Skeletal muscle tissue (tissue), 4 donors: ENCODE measurements around the gene GPER1. TPM values are rescaled to one million over a fixed set of nuclear protein-coding genes. Genes with fewer than 3 reads are reported as not detected.

Experiments
- H3K27ac ChIP-seq: one replicate; pipeline ENCODE4 v1.7.0; 2013; ENCODE audit warnings: mild to moderate bottlenecking, low read depth, low read length, inconsistent platforms
- H3K27me3 ChIP-seq, 3 donors: one replicate each; pipeline ENCODE4 v1.7.0; 2013; ENCODE audit warnings: low read length in 3 of 3; ENCODE audit not compliant: control insufficient read depth in 3 of 3, insufficient read depth in 3 of 3
- H3K36me3 ChIP-seq, 3 donors: one replicate each; pipeline ENCODE4 v1.7.0; 2013; ENCODE audit warnings: low read length in 3 of 3; ENCODE audit not compliant: control insufficient read depth in 3 of 3, insufficient read depth in 3 of 3
- H3K4me1 ChIP-seq, 3 donors: one replicate each; pipeline ENCODE4 v1.7.0; 2013; ENCODE audit warnings: low read length in 3 of 3, mild to moderate bottlenecking in 3 of 3; ENCODE audit not compliant: control insufficient read depth in 3 of 3, insufficient read depth in 3 of 3
- H3K4me3 ChIP-seq, 3 donors: one replicate each; pipeline ENCODE4 v1.7.0; 2013; ENCODE audit warnings: low read length in 3 of 3
- H3K9ac ChIP-seq, 3 donors: one replicate each; pipeline ENCODE4 v1.7.0; 2013; ENCODE audit warnings: low read length in 3 of 3, mild to moderate bottlenecking in 3 of 3, moderate library complexity in 2 of 3, low read depth in 1 of 3
- H3K9me3 ChIP-seq, 3 donors: one replicate each; pipeline ENCODE4 v1.7.0; 2013; ENCODE audit warnings: low read length in 3 of 3; ENCODE audit not compliant: control insufficient read depth in 3 of 3
- total RNA-seq: library from RNA; depleted of rRNA; stranded (reverse); fragments of >200 nt; gene quantifications from one replicate; pipeline ENCODE4 v1.2.3, GENCODE V29; 2014
- donor health status: Osteomylitis.

GPER1 gene
- total RNA-seq, 1 donor from 2014 or later: 5.2 TPM

DNA sequence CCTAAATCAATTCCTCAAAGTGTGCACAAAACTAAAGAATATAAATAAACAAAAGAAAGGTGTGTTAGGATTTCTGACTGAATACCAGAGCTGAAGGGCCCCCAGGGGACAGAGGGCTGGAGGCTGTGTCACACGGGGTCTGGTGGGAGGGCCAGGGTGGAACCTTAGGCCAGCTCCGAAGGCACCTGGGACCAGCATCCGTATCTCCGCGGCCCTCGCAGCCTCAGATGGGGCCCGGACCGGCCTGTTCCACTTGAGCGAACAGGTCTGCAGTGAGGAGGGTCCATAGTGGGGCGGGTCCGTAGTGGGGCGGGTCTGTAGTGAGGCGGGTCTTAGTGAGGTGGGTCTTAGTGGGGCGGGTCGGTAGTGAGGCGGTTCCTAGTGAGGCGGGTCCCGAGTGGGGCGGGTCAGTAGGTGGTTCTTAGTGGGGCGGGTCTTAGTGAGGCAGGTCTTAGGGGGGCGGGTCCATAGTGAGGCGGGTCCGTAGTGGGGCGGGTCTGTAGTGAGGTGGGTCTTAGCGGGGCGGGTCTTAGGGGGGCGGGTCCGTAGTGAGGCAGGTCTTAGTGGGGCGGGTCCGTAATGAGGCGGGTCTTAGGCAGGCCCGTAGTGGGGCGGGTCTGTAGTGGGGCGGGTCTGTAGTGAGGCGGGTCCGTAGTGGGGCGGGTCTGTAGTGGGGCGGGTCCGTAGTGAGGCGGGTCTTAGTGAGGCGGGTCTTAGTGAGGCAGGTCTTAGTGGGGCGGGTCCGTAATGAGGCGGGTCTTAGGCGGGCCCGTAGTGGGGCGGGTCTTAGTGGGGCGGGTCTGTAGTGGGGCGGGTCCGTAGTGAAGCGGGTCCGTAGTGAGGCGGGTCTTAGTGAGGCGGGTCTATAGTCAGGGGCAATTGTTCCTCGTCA is 28.5 kb upstream of the GPER1 start:
- Histone ChIP-seq H3K36me3 (peaks cover 0 to 4% (median 0%) of the 10 kb centered on the region in 3 donors), H3K27me3 (no peaks in the 10 kb centered on the region), H3K27ac (no peak overlapping the region), H3K9me3 (no peaks in the 10 kb centered on the region), H3K4me3 (no peak overlapping the region), H3K4me1 (peaks cover 17 to 41% (median 38%) of the 10 kb centered on the region in 3 donors), H3K9ac (no peak overlapping the region)

DNA sequence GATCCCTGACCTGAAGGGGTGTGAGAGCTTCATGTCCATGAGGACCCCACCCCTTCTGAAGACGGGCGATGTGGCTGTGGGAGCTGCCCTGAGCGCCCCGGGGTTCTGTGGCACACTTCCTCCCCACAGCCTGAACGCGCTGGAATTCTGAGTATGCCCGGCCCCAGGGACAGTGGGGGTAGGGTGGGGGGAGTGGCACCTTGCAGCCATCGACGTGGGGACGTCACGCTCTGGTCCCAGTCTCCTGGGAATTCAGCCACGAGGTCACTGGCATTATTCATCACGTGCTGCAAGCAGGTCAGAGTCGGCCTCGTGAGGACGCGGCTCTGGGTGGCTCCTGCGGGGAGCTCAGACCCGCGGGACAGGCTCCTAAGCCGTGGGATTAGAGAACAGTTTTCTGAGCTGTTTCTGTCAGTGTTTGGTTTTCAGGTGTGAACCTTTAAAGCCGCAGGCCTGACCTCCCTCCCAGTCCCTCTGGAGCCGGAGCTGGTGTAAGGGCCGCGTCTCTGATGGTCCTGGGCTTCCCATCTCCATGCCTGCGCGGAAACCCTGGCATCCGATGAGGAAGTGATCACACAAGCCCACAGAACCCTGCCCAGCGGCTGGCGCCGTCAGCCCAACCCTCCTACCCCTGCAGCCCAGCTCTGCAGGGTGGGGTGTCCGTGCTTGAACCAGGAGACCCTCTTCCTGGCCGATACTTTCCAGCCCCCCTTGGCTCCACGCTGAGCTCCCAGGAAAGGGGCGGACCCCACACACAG is 27.4 kb upstream of the GPER1 start:
- Histone ChIP-seq H3K27ac (no peak overlapping the region), H3K36me3 (peaks cover 0 to 4% (median 0%) of the 10 kb centered on the region in 3 donors), H3K4me3 (no peak overlapping the region), H3K9ac (peak overlapping the region in 1 of 3 donors; percentile 16), H3K4me1 (peaks cover 21 to 37% (median 35%) of the 10 kb centered on the region in 3 donors), H3K9me3 (no peaks in the 10 kb centered on the region), H3K27me3 (peaks cover 0 to 8% (median 0%) of the 10 kb centered on the region in 3 donors)

DNA sequence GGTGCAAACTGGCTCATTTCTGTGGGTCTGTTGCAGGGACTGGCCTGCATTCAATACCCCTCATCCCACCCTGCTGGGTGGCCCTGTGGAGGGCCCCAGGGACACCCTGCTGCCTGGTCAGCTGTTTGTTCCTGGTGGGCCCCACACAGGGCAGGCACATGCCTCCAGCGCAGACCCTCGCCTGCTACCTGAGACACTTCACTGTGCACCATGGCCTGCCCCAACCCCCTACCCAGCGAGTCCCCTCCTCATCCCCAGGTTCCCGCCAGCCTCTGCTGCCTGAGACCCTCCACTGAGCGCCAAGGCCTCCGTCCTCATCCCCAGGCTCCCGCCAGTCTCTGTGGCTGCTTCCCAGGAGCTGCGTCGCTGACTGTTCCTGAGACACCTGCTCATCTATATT is 26.7 kb upstream of the GPER1 start:
- Histone ChIP-seq H3K4me1 (peaks cover 20 to 33% (median 32%) of the 10 kb centered on the region in 3 donors), H3K4me3 (no peak overlapping the region), H3K9me3 (no peaks in the 10 kb centered on the region), H3K9ac (no peak overlapping the region), H3K27ac (no peak overlapping the region), H3K36me3 (peaks cover 0 to 4% (median 0%) of the 10 kb centered on the region in 3 donors), H3K27me3 (peaks cover 0 to 9% (median 0%) of the 10 kb centered on the region in 3 donors)

DNA sequence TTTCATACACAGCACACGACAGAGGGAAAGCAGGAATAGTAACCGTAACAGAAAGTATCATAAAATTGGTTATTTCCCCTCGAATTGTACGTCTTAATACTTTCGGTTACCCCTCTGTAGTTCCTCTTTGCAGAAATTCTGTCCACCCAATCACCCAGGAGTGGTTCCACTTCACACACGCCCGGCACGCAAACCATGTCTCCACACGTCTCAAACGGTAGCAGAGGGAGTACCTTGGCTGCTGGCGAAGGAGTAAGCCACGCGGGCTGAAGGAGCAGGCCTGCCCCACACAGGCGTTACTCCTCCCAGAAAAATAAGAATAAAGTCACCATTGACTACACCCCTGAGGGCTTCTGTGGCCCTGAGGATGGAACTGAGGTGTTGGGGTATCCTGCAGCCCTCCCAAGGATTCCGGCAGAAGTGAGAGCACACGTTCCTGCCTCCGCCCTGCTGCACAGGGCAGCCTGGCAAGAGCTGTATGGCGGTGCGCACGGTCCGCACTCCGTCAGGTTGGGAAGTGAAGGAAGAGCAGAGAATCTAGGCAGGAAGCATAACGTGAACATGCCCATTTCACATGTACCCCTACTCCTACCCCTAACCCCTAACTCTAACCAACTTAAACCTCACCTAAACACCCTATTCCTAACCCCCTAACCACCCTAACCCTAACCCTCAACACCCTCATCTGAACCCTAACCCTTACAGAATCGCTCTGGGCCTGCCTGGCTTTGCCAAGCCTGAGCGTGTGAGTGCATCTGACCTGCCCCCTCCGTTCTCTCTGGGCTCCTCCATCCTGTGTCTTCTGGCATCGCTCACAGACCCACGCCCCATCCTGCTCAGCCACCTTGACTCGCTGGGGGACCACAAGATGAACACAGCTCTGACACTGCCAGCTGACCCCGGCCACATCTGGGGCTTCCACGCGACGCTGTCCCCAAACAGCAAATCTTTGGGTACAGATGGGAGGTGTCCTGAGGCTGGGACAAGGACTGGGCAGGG is 25.3 kb upstream of the GPER1 start:
- Histone ChIP-seq H3K27me3 (peaks cover 0 to 9% (median 0%) of the 10 kb centered on the region in 3 donors), H3K4me3 (no peak overlapping the region), H3K27ac (no peak overlapping the region), H3K4me1 (peaks cover 17 to 21% (median 21%) of the 10 kb centered on the region in 3 donors), H3K36me3 (peaks cover 0 to 4% (median 0%) of the 10 kb centered on the region in 3 donors), H3K9me3 (no peaks in the 10 kb centered on the region), H3K9ac (no peak overlapping the region)

DNA sequence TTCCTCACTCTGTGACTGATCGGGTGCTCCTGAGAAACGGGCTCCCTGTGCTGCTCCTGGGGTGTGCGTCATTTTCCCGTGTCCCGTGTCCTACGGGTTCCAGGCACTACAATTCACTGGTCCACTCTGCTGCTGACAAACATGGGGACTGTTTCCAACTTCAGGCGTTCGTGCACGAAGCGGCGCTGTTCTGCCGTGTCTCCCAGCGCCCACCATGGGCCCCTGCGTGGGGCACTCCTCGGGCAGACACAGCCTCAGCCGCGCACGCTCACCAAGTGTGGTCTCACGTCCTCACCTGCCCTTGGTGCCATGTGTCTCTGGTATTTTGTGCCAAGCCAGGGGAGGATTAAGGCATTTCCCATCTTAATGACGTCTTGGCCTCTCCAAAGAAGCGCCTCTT is 24.6 kb upstream of the GPER1 start:
- Histone ChIP-seq H3K4me3 (no peak overlapping the region), H3K36me3 (no peaks in the 10 kb centered on the region), H3K9ac (no peak overlapping the region), H3K27me3 (peaks cover 0 to 9% (median 0%) of the 10 kb centered on the region in 3 donors), H3K9me3 (no peaks in the 10 kb centered on the region), H3K27ac (no peak overlapping the region), H3K4me1 (peaks cover 17 to 21% (median 17%) of the 10 kb centered on the region in 3 donors)

DNA sequence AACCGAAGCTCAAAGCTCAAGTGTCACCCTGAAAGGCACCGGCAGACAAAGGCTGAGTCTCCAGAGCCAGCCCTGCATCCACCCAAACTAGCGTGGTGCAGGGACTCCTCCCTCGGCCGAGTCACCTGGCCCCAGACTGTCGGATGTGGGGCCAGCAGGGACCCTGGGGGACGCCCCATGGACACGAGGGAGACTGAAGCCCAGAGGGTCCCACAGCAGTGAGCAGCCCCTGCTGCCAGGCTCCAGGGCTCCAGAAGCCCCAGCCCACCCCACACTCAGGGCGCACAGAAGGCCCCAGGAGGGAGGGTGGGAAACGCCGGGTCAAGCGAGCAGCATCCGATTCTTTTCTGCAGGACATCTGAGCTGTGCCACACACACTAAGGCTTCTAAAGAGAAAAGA is 23.3 kb upstream of the GPER1 start:
- Histone ChIP-seq H3K27ac (no peak overlapping the region), H3K36me3 (no peaks in the 10 kb centered on the region), H3K4me1 (peaks cover 17 to 21% (median 17%) of the 10 kb centered on the region in 3 donors), H3K9ac (no peak overlapping the region), H3K9me3 (no peaks in the 10 kb centered on the region), H3K4me3 (no peak overlapping the region), H3K27me3 (peaks cover 0 to 9% (median 0%) of the 10 kb centered on the region in 3 donors)

DNA sequence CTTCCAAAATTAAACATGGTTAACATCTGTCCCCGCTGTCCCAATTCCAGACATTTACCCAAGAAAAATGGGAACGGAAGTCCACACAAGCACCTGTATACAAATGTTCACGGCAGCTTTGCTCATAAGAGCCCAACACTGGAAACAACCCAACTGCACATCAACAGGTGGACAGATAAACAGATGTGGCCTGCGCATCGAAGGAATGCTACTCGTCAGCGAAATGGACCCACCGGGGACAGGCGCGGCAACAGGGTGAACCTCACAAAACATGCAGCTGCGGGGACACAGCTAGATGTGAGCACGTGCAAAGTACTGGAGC is 22.7 kb upstream of the GPER1 start:
- H3K27ac ChIP-seq: no peak overlapping the region
- H3K4me3 ChIP-seq: peak overlapping the region; percentile 56 to 73 (median 64)
- H3K4me1 ChIP-seq: peaks cover 15 to 19% (median 16%) of the 10 kb centered on the region in 3 donors
- H3K27me3 ChIP-seq: peaks cover 0 to 9% (median 0%) of the 10 kb centered on the region in 3 donors
- no peaks in the 10 kb centered on the region for H3K9me3 ChIP-seq
- H3K36me3 ChIP-seq: no peaks in the 10 kb centered on the region
- peak overlapping the region in 1 of 3 donors; percentile 62 for H3K9ac ChIP-seq

DNA sequence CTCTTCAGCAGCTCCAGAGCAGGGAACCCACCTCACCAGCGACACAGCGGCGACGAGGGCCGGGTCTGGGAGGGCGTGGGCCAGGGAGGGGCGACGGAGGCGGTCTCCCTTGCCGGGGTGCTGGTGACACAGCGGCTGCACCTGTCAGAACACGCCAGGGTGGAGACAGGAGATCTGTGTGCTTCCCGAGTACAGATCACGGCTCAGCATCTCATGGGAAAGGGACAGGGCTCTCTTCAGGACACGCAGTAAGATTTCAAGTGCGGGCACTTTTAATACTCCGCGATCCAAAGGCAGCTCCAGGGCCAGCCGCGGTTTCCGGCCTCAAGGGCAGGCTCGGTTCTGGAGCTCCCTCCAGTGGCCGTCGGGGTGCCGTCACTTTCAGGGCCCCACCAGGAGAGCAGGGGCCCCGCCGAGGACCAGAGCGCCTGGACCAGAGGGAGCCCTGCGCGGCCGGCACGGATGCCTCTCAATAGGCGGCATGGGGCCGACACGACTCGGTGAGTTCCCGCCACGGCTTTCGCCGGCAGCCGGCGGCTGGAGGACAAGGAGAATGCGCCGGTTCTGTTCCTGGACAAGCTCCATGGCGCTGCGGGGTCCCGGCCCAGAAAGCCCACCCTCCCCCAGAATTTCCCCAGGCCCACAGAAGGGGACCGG is 22.2 kb upstream of the GPER1 start:
- Histone ChIP-seq H3K27me3 (peaks cover 0 to 9% (median 0%) of the 10 kb centered on the region in 3 donors), H3K9ac (peak overlapping the region; percentile 38 to 62 (median 54)), H3K4me1 (peaks cover 11 to 15% (median 12%) of the 10 kb centered on the region in 3 donors), H3K27ac (no peak overlapping the region), H3K36me3 (no peaks in the 10 kb centered on the region), H3K4me3 (peak overlapping the region; percentile 56 to 73 (median 64)), H3K9me3 (no peaks in the 10 kb centered on the region)

DNA sequence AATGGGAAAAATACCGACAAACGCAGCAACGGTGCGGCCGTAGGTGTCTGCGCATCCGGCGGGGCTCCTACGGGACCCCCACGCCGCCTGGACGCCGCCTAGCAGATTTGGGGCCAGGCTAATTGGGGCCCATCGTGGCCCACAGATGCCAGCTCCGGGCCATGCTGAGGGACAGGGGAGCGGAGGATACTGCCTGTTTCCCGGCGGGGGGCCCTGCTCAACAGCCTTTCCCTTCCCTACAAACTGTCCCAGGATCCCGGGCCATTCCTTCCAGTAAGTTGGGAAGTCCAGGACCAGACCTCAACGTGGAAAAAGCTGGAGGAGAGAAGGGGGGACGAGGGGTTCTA is 21.7 kb upstream of the GPER1 start:
- Histone ChIP-seq H3K4me1 (peaks cover 9 to 10% (median 9%) of the 10 kb centered on the region in 3 donors), H3K36me3 (no peaks in the 10 kb centered on the region), H3K4me3 (no peak overlapping the region), H3K27me3 (peaks cover 0 to 9% (median 0%) of the 10 kb centered on the region in 3 donors), H3K9me3 (no peaks in the 10 kb centered on the region), H3K27ac (no peak overlapping the region), H3K9ac (no peak overlapping the region)
